Heart left ventricle (tissue), 13 donors: ENCODE results near the gene SLC8B1.

ENCODE experiments used
- CTCF ChIP-seq, 12 donors: fragments of 200-600 bp; sonication (generic) in 4 of 12; IDR thresholded peaks; one replicate each; pipeline versions ENCODE4 v1.5.0 to v1.8.0; 2018 to 2022; ENCODE audit warnings: antibody characterized with exemption in 12 of 12, mild to moderate bottlenecking in 5 of 12
- POLR2A ChIP-seq, 2 donors: fragments of 450-650 bp; IDR thresholded peaks; one replicate each; pipeline ENCODE4 v1.6.1; 2017; ENCODE audit warnings: antibody characterized with exemption in 2 of 2, mild to moderate bottlenecking in 2 of 2, moderate library complexity in 2 of 2
- donor health status: ischemic (EF 13 %, LVEDD 7.1; RV severe dilation, severe dysfunction).
- donor health status: DM: no; HTN: yes; CAD: no.
- donor health status: DM: no; HTN: no; CAD: no.
- donor health status: ischemic (EF 25% LVEDD 6.9; RV normal size, moderate dysfunction).
- donor health status: ischemic (EF 25% LVEDD 5.7; RV mildly dilated, moderate dysfunction).
- donor health status: ischemic (EF 35%, LVEDD 5.7; RV mildly dilated, moderate dysfunction).
- donor health status: nonischemic (EF 11% LVEDD 7.7; RV severe dilation, severe dysfunction).
- donor health status: DM: yes; HTN: yes; CAD: no.
- donor health status: PGD.
- donor health status: ischemic (EF 29% LVEDD 5.4; RV normal size, mild dysfunction).
- donor health status: nonischemic (EF 23%, LVEDD 6.1; RV moderate dilation, normal function).

GRCh38 chr12:113326775-113327395, 8.0 kb downstream of the SLC8B1 start:
- peak in 5 of 12 donors; percentile 14 to 43 (median 31) for TF ChIP-seq CTCF (IDR thresholded peaks at IDR 0.05)
- no peak for TF ChIP-seq POLR2A (IDR thresholded peaks at IDR 0.05)
